ENCODE results near the gene ITLN2.
"Not testable (repeated sequence)": the region's sequence is repeated elsewhere in the genome, so short reads cannot be mapped to it uniquely, and the experiment has no call there.

ITLN2 gene

DNA sequence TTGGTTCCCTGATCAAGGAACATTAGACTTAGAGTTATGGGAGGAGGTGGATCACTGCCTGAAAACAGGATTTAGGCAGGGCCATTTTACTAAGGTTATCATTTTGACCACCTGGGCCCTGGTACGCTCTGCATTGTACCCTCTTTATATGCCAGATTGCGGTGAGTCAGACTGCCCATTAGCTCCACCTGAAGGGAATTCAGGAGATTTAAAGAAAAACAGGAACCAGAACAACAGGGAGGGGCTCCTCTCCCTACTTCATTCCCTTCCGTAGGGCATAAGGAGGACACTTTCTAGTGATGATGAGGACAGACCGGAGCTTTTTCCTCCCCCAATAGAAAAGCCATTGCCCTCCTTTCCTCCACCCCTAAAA, 49.0 kb downstream of the ITLN2 start:
- no peak for DNase-seq (ENCODE audit: low read depth)

DNA sequence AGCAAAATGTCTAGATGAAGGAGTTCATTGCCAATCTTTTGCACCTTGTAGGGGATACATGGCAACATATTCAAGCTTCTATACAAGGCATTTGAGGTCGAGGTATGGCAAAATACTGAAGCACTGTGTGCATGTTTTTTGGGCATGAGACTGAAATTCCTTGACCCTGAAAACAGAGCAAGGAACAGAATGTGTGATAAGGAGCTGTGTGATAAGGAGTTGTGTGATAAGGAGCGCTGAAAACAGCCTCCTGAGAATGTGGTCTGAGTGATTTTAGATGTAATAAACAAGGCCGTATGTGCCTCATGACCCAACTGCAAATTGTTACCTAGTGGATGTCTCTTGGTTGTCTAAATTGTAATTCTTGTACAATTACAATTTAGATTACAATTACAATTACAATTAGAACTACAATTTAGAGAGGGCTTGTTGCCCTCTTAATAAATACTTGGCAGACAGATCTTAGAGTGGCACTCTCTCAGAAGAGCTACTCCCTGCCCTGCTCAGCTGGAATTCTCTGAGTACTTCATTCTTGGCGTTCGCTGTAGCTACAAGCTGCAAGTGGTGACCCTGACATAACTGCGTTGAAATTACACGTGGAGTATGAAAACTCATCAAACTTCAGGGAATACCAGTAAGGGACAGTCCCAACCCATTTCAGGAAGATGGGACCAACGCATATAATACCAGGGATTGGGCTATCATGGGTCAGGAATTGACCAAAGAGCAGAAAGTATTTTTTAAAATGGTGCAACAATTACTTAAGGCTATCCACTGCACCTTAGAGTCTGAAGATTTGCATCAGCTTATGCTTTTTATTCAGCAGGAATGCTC, 49.6 kb downstream of the ITLN2 start:
- DNase-seq (ENCODE audit: low read depth): no peak

DNA sequence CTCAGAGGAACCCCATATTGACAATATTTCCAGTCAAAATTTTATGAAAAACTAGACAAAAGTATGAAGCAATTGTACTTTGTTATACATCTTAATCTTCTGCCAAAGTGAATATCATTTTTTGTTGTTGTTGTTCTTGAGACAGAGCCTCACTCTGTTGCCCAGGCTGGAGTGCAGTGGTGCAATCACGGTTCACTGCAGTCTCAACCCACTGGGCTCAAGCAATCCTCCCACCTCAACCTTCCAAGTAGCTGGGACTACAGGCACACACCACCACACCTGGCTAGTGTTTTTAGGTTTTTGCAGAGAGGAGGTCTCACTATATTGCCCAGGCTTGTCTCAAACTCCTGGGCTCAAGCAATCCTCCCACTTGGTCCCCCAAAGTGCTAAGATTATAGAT, 52.4 kb downstream of the ITLN2 start:
- not testable (repeated sequence) for DNase-seq (ENCODE audit: low read depth)

DNA sequence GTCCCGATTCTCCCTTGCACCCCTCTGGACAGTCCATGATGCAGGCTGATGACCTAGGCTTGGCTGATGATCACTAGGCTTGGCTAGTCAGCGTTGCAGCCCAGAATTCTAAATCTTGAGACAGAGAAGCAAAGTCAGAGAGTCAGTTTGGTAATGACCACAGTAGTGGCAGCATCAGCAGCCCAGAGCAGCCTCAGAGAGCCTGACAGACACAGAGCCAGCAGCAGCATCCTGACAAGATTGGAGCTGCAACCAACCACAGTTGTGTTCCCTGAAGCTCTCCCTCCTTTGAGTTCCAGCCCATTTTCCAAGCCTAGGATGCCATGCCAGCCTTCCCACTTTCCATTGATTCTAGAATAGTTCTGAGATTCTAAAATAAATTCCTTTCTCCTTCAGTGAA, 52.8 kb downstream of the ITLN2 start:
- no peak for DNase-seq (ENCODE audit: low read depth)

DNA sequence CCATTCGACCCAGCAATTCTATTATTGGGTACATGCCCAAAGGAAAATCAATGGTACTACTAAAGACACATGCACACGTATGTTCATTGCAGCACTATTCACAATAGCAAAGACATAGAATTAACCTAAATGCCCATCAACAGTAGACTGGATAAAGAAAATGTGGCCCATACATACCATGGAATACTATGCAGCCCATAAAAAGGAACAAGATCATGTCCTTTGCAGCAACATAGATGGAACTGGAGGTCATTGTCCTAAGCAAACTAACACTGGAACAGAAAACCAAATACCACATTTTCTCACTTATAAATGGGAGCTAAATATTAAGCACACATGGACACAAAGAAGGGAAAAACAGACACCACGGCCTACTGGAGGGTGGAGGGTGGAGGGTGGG, 53.9 kb downstream of the ITLN2 start:
- not testable (repeated sequence) for DNase-seq (ENCODE audit: low read depth)

Measured in GM04503 (cell line).